ENCODE data around the gene SPHK2. TPM values are rescaled to one million over a fixed set of nuclear protein-coding genes. Genes with fewer than 3 reads are reported as not detected.

Gene SPHK2
- polyA plus RNA-seq, 1 of the 3 experiments (the other 2 are of a cell fraction) = 14.8 TPM

DNA sequence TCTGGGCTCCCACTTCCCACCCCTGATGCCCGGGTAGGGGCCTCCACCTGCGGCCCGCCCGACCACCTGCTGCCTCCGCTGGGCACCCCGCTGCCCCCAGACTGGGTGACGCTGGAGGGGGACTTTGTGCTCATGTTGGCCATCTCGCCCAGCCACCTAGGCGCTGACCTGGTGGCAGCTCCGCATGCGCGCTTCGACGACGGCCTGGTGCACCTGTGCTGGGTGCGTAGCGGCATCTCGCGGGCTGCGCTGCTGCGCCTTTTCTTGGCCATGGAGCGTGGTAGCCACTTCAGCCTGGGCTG, 9.9 kb downstream of the SPHK2 start:
- Histone ChIP-seq H3K27me3 (ENCODE audit: insufficient read depth) (no peaks in the 10 kb centered on the region), H3K4me2 (no peak overlapping the region), H3K9ac (no peak overlapping the region), H3K4me1 (ENCODE audit: control insufficient read depth in 1 of 2, insufficient read depth in 2 of 2, low read depth in 1 of 2, low read length in 1 of 2) (peaks cover 17 to 26% of the 10 kb centered on the region in 2 experiments; a peak in 3 of 4 replicates), H4K20me1 (ENCODE audit: insufficient read depth) (no peaks in the 10 kb centered on the region), H2AFZ (ENCODE audit: low read depth) (no peak overlapping the region), H3K9me3 (no peaks in the 10 kb centered on the region), H3K27ac (ENCODE audit: low read depth in 2 of 2, low read length in 1 of 2) (no peak overlapping the region), H3K4me3 (ENCODE audit: low read depth in 2 of 2, low read length in 1 of 2) (no peak overlapping the region), H3K36me3 (replicated peaks in 1 of 2; ENCODE audit: control insufficient read depth in 1 of 2, insufficient read depth in 2 of 2, low read length in 1 of 2) (peaks cover 17 to 25% of the 10 kb centered on the region in 2 experiments), H3K9me2 (no peaks in the 10 kb centered on the region), H3K79me2 (ENCODE audit: insufficient read depth) (peaks cover 3% of the 10 kb centered on the region; the same call in 1 of the 2 replicates), H3F3A (replicated peaks; ENCODE audit: insufficient read depth) (peaks cover 10% of the 10 kb centered on the region)
- DNase-seq = no peak
- ChIA-PET POLR2A (interaction anchor here (1.1 to 1.3 kb wide), 2 partner anchors 10 to 91 kb away, joined by 3 read pairs; partner anchors contain the start of genes RPL18 and SPHK2), CTCF (no interaction called here)
- TF ChIP-seq JUND (IDR thresholded peaks at IDR 0.05) = no peak
- TF ChIP-seq TEAD4 (IDR thresholded peaks at IDR 0.05; ENCODE audit: borderline replicate concordance, insufficient read depth) = no peak
- TF ChIP-seq, protein P1, sequence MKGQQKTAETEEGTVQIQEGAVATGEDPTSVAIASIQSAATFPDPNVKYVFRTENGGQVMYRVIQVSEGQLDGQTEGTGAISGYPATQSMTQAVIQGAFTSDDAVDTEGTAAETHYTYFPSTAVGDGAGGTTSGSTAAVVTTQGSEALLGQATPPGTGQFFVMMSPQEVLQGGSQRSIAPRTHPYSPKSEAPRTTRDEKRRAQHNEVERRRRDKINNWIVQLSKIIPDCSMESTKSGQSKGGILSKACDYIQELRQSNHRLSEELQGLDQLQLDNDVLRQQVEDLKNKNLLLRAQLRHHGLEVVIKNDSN (IDR thresholded peaks at IDR 0.05; ENCODE audit: borderline replicate concordance, low read depth) = no peak
- TF ChIP-seq, protein P2, sequence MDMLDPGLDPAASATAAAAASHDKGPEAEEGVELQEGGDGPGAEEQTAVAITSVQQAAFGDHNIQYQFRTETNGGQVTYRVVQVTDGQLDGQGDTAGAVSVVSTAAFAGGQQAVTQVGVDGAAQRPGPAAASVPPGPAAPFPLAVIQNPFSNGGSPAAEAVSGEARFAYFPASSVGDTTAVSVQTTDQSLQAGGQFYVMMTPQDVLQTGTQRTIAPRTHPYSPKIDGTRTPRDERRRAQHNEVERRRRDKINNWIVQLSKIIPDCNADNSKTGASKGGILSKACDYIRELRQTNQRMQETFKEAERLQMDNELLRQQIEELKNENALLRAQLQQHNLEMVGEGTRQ (IDR thresholded peaks at IDR 0.05; ENCODE audit: borderline replicate concordance, low read depth, low read length) = no peak
- no peak for TF ChIP-seq RXRA (IDR thresholded peaks at IDR 0.05; ENCODE audit: borderline replicate concordance, low read depth)
- TF ChIP-seq NFIC (IDR thresholded peaks at IDR 0.05; ENCODE audit: borderline replicate concordance) = no peak
- no peak for TF ChIP-seq POLR2AphosphoS5 (IDR thresholded peaks at IDR 0.05; ENCODE audit: low read depth, low read length)
- TF ChIP-seq NRF1 (IDR thresholded peaks at IDR 0.05; ENCODE audit: low read depth, low read length) = no peak
- TF ChIP-seq, protein P3, sequence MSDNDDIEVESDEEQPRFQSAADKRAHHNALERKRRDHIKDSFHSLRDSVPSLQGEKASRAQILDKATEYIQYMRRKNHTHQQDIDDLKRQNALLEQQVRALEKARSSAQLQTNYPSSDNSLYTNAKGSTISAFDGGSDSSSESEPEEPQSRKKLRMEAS (IDR thresholded peaks at IDR 0.05; ENCODE audit: low read depth) = no peak
- no peak for TF ChIP-seq YY1 (IDR thresholded peaks at IDR 0.05; ENCODE audit: low read depth)
- no peak for TF ChIP-seq MXI1 (IDR thresholded peaks at IDR 0.05; ENCODE audit: low read depth, low read length)
- TF ChIP-seq RCOR1 (IDR thresholded peaks at IDR 0.05; ENCODE audit: low read length) = no peak
- TF ChIP-seq, protein P4, sequence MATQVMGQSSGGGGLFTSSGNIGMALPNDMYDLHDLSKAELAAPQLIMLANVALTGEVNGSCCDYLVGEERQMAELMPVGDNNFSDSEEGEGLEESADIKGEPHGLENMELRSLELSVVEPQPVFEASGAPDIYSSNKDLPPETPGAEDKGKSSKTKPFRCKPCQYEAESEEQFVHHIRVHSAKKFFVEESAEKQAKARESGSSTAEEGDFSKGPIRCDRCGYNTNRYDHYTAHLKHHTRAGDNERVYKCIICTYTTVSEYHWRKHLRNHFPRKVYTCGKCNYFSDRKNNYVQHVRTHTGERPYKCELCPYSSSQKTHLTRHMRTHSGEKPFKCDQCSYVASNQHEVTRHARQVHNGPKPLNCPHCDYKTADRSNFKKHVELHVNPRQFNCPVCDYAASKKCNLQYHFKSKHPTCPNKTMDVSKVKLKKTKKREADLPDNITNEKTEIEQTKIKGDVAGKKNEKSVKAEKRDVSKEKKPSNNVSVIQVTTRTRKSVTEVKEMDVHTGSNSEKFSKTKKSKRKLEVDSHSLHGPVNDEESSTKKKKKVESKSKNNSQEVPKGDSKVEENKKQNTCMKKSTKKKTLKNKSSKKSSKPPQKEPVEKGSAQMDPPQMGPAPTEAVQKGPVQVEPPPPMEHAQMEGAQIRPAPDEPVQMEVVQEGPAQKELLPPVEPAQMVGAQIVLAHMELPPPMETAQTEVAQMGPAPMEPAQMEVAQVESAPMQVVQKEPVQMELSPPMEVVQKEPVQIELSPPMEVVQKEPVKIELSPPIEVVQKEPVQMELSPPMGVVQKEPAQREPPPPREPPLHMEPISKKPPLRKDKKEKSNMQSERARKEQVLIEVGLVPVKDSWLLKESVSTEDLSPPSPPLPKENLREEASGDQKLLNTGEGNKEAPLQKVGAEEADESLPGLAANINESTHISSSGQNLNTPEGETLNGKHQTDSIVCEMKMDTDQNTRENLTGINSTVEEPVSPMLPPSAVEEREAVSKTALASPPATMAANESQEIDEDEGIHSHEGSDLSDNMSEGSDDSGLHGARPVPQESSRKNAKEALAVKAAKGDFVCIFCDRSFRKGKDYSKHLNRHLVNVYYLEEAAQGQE (IDR thresholded peaks at IDR 0.05; ENCODE audit: low read depth, low read length) = no peak
- no peak for TF ChIP-seq CHD2 (IDR thresholded peaks at IDR 0.05; ENCODE audit: low read length, partially characterized antibody)
- WGBS (ENCODE audit: low lambda C conversion rate) = 99% methylated on average over 10 of the region's 22 CpGs

Measured in SK-N-SH (cell line).